ENCODE results near the gene NAPSA.
"Not testable (repeated sequence)": the region's sequence is repeated elsewhere in the genome, so short reads cannot be mapped to it uniquely, and the experiment has no call there.

NAPSA gene

GRCh38 chr19:50394017-50394416 is 28.6 kb upstream of the NAPSA start:
- DNase-seq (ENCODE audit: low read depth, low spot score): no peak
- H3K4me3 ChIP-seq (ENCODE audit: low read depth, low read length): no peak overlapping the region
- in situ Hi-C loops (cut with HindIII; ENCODE audit: low sequenced_read_pairs): no loop called here
- TF ChIP-seq CTCF (IDR thresholded peaks at IDR 0.05; ENCODE audit: low read depth, low read length): no peak

GRCh38 chr19:50393589-50393988 is 28.1 kb upstream of the NAPSA start:
- TF ChIP-seq CTCF (IDR thresholded peaks at IDR 0.05; ENCODE audit: low read depth, low read length): no peak
- in situ Hi-C loops (cut with HindIII; ENCODE audit: low sequenced_read_pairs): no loop called here
- DNase-seq (ENCODE audit: low read depth, low spot score): no peak
- no peak overlapping the region for H3K4me3 ChIP-seq (ENCODE audit: low read depth, low read length)

GRCh38 chr19:50392759-50393158 is 27.3 kb upstream of the NAPSA start:
- DNase-seq (ENCODE audit: low read depth, low spot score): no peak
- TF ChIP-seq CTCF (IDR thresholded peaks at IDR 0.05; ENCODE audit: low read depth, low read length): no peak
- in situ Hi-C loops (cut with HindIII; ENCODE audit: low sequenced_read_pairs): no loop called here
- H3K4me3 ChIP-seq (ENCODE audit: low read depth, low read length): no peak overlapping the region

GRCh38 chr19:50390952-50391351 is 25.5 kb upstream of the NAPSA start:
- DNase-seq (ENCODE audit: low read depth, low spot score); in situ Hi-C loops (cut with HindIII; ENCODE audit: low sequenced_read_pairs); H3K4me3 ChIP-seq (ENCODE audit: low read depth, low read length): not testable (repeated sequence)

GRCh38 chr19:50390295-50390694 is 24.9 kb upstream of the NAPSA start:
- in situ Hi-C loops (cut with HindIII; ENCODE audit: low sequenced_read_pairs); DNase-seq (ENCODE audit: low read depth, low spot score); H3K4me3 ChIP-seq (ENCODE audit: low read depth, low read length): not testable (repeated sequence)

- TF ChIP-seq CTCF (IDR thresholded peaks at IDR 0.05; ENCODE audit: low read depth, low read length): no peak
- H3K4me3 ChIP-seq (ENCODE audit: low read depth, low read length): no peak overlapping the region
- in situ Hi-C loops (cut with HindIII; ENCODE audit: low sequenced_read_pairs): no loop called here
- DNase-seq (ENCODE audit: low read depth, low spot score): no peak
Measured at GRCh38 chr19:50387868-50388245, 22.4 kb upstream of the NAPSA start.

GRCh38 chr19:50387176-50387867 is 21.9 kb upstream of the NAPSA start:
- no peak for TF ChIP-seq CTCF (IDR thresholded peaks at IDR 0.05; ENCODE audit: low read depth, low read length)
- no peak overlapping the region for H3K4me3 ChIP-seq (ENCODE audit: low read depth, low read length)
- in situ Hi-C loops (cut with HindIII; ENCODE audit: low sequenced_read_pairs): no loop called here
- DNase-seq (ENCODE audit: low read depth, low spot score): no peak
